Posterior vena cava (tissue), 2 donors: Measurements from ENCODE around the gene URAD. TPM values are rescaled to one million over a fixed set of nuclear protein-coding genes. Genes with fewer than 3 reads are reported as not detected.
A peak's percentile ranks its signal among the peaks of the same experiment; 100 is the strongest.

Experiments
- DNase-seq: peaks from one replicate; pipeline ENCODE4 v3.0.0-alpha.2; 2020; ENCODE audit warnings: low spot score
- intact Hi-C, 2 donors: fragments of 100-400 bp; cut with DNase I; formaldehyde crosslinking; loops; one replicate each; pipeline versions ENCODE4 v1.14.1 to v1.14.2; 2022 to 2023
- total RNA-seq, 2 donors: library from RNA; stranded (reverse); fragmentation: NEBNext Ultra II Directional; extraction: Animal tissue kit (Norgen Biotek cat#: 25700); gene quantifications; one replicate each; pipeline ENCODE4 v1.2.1, GENCODE V29; 2021
- donor health status: DM: yes; HTN: yes; CAD: no.
- donor health status: DM: yes; HTN: yes; CAD: no.

URAD gene
- total RNA-seq, 2 donors from 2014 or later = not detected

GRCh38 chr13:28001837-28002473 is 13.5 kb upstream of the URAD start:
- intact Hi-C loops = no loop called here
- DNase-seq = no peak

- DNase-seq = no peak
- intact Hi-C loops = no loop called here
Measured at GRCh38 chr13:28001049-28001448, 12.6 kb upstream of the URAD start.

- intact Hi-C loops = no loop called here
- DNase-seq = no peak
Measured at GRCh38 chr13:28000567-28000966, 12.1 kb upstream of the URAD start.

GRCh38 chr13:27997904-27998522 is 9.5 kb upstream of the URAD start:
- DNase-seq = no peak
- intact Hi-C loops = no loop called here

GRCh38 chr13:27991881-27992280 is 3.4 kb upstream of the URAD start:
- DNase-seq = no peak
- intact Hi-C loops = no loop called here

GRCh38 chr13:27985600-27985999 is 2.9 kb downstream of the URAD start:
- intact Hi-C loops = loop anchor here in 1 of 2 donors (10.0 kb wide), 2 partner anchors 161 to 621 kb away; no protein-coding TSS in a partner anchor
- DNase-seq = no peak

- intact Hi-C loops = loop anchor here (5.0 to 10.0 kb wide), 3 partner anchors 158 to 620 kb away; no protein-coding TSS in a partner anchor
Measured at GRCh38 chr13:27982361-27982760, 6.1 kb downstream of the URAD start.

GRCh38 chr13:27981006-27981708 is 7.3 kb downstream of the URAD start:
- intact Hi-C loops = loop anchor here (5.0 to 10.0 kb wide), 3 partner anchors 156 to 619 kb away; no protein-coding TSS in a partner anchor
- DNase-seq = no peak

More at GRCh38 chr13:27982361-27982760, 6.1 kb downstream of the URAD start:
- DNase-seq = no peak

GRCh38 chr13:27980280-27980998 is 8.1 kb downstream of the URAD start:
- intact Hi-C loops = loop anchor here (5.0 to 10.0 kb wide), 3 partner anchors 156 to 618 kb away; no protein-coding TSS in a partner anchor
- peak; percentile 73 for DNase-seq

- intact Hi-C loops = loop anchor here (5.0 to 10.0 kb wide), 5 partner anchors 148 to 1035 kb away; no protein-coding TSS in a partner anchor
- peak; percentile 66 for DNase-seq
Measured at GRCh38 chr13:27979765-27980279, 8.7 kb downstream of the URAD start.

- intact Hi-C loops = loop anchor here (5.0 to 10.0 kb wide), 2 partner anchors 147 to 1034 kb away; no protein-coding TSS in a partner anchor
Measured at GRCh38 chr13:27979001-27979643, 9.4 kb downstream of the URAD start.

GRCh38 chr13:27978301-27978968 is 10.1 kb downstream of the URAD start:
- intact Hi-C loops = loop anchor here (5.0 to 10.0 kb wide), 2 partner anchors 146 to 1034 kb away; no protein-coding TSS in a partner anchor
- DNase-seq = peak; percentile 72

More at GRCh38 chr13:27979001-27979643, 9.4 kb downstream of the URAD start:
- no peak for DNase-seq

GRCh38 chr13:27977476-27978300 is 10.8 kb downstream of the URAD start:
- intact Hi-C loops = loop anchor here (5.0 to 10.0 kb wide), 2 partner anchors 145 to 1033 kb away; no protein-coding TSS in a partner anchor
- no peak for DNase-seq

- DNase-seq = no peak
- intact Hi-C loops = loop anchor here (5.0 to 10.0 kb wide), 2 partner anchors 144 to 1032 kb away; no protein-coding TSS in a partner anchor
Measured at GRCh38 chr13:27976362-27977091, 12.0 kb downstream of the URAD start.

- intact Hi-C loops = loop anchor here (5.0 to 10.0 kb wide), 2 partner anchors 143 to 1031 kb away; no protein-coding TSS in a partner anchor
- DNase-seq = no peak
Measured at GRCh38 chr13:27975564-27976361, 12.7 kb downstream of the URAD start.
